NCI-H187 treated with DMSO at 0.1 percent for 48 hours (cell line): ENCODE measurements around the gene HSPA14.
"Not testable (repeated sequence)": the region's sequence is repeated elsewhere in the genome, so short reads cannot be mapped to it uniquely, and the experiment has no call there.

ENCODE experiments used
- DNase-seq: peaks from one replicate; lab custom pipeline; 2025; lab: John Stamatoyannopoulos, UW

The HSPA14 gene

GRCh38 chr10:14889318-14889717, 51.2 kb downstream of the HSPA14 start:
- DNase-seq: no peak

GRCh38 chr10:14891151-14891550, 53.0 kb downstream of the HSPA14 start:
- DNase-seq: no peak

- no peak for DNase-seq
Measured at GRCh38 chr10:14904316-14904732, 66.2 kb downstream of the HSPA14 start.

GRCh38 chr10:14904864-14905263, 66.8 kb downstream of the HSPA14 start:
- no peak for DNase-seq

- no peak for DNase-seq
Measured at GRCh38 chr10:14905890-14906289, 67.8 kb downstream of the HSPA14 start.

- DNase-seq: no peak
Measured at GRCh38 chr10:14906765-14907164, 68.7 kb downstream of the HSPA14 start.

- DNase-seq: not testable (repeated sequence)
Measured at GRCh38 chr10:14907591-14907990, 69.5 kb downstream of the HSPA14 start.

- DNase-seq: no peak
Measured at GRCh38 chr10:14909101-14909500, 71.0 kb downstream of the HSPA14 start.

- no peak for DNase-seq
Measured at GRCh38 chr10:14910953-14911352, 72.8 kb downstream of the HSPA14 start.

GRCh38 chr10:14911801-14912200, 73.7 kb downstream of the HSPA14 start:
- DNase-seq: no peak

GRCh38 chr10:14916600-14916999, 78.5 kb downstream of the HSPA14 start:
- no peak for DNase-seq

GRCh38 chr10:14917827-14918226, 79.7 kb downstream of the HSPA14 start:
- no peak for DNase-seq

- DNase-seq: no peak
Measured at GRCh38 chr10:14918964-14919363, 80.9 kb downstream of the HSPA14 start.
